ENCODE results near the gene TXNRD2.

TXNRD2 gene

DNA sequence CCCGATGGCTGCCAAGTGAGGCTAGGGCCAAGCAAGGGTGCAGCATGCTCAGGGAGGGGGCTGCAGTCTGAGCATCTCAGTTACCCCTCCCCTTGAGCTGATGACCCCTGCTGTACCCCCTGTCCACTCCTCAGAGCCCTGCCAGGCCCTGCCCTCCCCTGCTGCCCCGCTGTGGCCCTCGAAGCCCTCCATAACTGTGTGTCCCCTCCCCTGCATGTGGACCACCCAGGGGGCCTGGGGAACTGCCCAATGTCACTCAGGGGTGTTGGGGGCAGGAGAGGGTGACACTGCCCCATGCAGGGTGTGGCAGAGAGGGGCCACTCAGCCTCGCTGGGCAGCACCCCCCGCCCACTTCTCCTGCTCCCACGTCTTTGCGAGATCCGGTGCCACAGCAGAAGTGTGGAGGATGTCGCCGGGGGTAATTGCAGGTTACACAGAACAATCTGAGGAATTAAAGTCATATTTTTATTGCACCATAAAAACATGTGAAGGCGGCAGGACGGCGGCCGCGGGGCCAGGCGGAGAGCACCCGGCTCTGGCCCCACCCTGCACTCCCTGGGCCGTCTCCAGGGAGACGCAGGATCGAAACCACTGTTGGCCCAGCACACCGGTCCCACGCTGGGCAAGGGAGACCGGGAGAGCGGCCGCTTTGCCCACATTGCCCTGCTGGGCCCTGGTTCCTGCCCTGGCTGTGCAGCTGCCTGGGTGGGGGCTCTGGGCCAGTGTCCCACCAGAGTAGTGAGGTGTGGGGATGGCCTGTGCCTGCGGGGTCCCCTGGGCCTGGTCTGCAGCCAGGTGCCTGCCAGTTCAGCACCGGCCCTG, 68.3 kb downstream of the TXNRD2 start:
- no peak for DNase-seq

DNA sequence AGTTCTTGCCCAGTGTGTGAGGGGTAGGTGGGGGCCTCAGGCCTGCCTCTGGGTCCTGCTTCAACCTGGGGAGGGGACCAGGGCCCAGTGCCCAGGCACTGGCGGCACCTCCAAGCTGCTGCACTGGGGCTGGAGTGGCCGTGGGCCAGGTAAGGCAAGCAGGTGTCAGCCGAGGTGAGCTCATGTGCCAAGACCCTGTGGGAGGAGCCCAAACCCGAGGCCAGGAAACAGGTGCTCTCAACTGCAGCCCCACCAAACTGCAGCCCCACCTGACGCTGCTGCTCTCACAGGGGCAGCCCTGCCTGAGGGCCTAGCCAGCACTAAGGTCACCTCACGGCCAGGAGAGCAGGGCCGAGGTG, 68.9 kb downstream of the TXNRD2 start:
- DNase-seq, result no peak

GRCh38 chr22:19871845-19872778, 69.5 kb downstream of the TXNRD2 start:
- DNase-seq, result no peak

GRCh38 chr22:19871023-19871844, 70.4 kb downstream of the TXNRD2 start:
- no peak for DNase-seq

- no peak for DNase-seq
These were observed 71.2 kb downstream of the TXNRD2 start for GRCh38 chr22:19870153-19871022.

DNA sequence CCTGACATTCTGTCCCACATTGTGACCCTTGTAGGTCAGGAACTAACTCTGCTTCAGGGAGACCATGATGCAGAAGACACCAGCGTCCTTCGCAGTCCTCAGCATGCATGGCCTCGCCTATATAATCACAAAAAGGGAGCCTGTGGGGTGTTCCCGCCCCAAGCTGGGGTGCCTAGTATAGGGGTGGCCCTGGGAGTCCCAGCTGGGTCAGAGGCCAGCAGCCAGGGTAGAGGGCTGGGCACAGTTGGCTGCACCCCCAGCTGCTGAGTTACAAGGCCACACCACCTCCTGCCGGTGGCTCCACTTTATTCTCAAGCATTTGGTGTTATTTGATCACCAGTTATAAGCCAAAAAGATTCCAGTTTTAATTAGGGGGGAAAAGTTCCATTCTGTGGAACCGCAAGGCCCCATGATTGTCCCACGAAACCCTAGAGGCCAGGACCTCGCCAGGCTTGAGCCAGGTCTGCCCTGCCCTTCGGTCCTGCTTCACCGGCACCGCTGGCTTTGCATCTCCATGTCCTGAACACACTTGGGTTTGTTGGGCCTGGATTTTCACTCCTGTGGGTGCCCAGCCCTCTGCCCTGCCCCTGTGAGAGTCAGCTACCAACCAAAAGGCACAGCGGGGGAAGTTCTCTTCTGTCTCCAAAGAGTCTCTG, 72.0 kb downstream of the TXNRD2 start:
- no peak for DNase-seq

GRCh38 chr22:19868773-19869471, 72.7 kb downstream of the TXNRD2 start:
- no peak for DNase-seq

- DNase-seq, result no peak
These were observed 73.3 kb downstream of the TXNRD2 start for GRCh38 chr22:19868333-19868732.

DNA sequence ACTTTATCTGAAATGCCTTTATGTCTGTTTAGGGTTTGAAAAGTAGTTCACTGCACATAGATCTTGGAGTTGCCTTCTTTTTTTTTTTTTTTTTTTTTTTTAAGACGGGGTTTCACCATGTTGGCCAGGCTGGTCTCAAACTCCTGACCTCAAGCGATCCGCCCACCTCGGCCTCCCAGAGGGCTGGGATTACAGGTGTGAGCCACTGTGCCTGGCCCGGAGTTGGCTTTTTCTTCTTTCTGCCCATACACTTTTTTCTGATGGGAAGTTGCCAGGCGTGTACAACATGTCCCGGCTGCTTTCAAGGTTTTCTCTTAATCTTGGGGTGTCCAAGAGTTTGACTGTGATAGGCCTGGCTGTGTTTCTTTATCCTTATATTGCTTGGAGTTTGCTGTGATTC, 74.0 kb downstream of the TXNRD2 start:
- DNase-seq, result no peak

GRCh38 chr22:19866665-19867009, 75.0 kb downstream of the TXNRD2 start:
- no peak for DNase-seq

DNA sequence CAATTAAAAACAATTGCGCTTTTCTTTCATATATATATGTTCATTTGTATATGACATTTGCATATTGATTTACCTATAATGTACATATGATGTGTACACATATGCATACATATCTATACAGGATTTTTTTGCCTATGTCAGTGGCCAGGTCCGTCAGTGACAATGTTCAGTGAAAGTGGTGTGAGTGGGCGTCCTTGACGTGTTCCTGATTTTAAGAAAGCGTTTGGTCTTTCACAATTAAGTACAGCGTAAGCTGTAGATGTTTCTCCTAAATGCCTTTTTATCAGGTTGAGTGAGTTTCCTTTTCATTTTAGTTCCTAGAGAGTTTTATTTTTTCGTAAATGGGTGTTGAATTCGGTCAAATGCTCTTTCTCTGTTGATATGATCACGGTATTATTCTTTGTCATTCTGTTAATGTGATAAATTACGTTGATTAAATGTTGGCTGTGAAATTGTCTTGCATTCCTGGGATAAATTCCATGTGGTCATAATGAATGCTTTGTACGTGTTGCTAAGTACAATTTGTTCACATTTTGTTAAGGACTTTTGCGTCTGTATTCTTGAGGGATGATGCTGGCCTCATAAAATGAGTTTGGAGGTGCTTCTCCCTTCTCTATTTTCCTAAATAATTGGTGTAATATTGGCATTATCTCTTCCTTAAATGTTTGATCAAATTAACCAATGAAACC, 76.3 kb downstream of the TXNRD2 start:
- no peak for DNase-seq

DNA sequence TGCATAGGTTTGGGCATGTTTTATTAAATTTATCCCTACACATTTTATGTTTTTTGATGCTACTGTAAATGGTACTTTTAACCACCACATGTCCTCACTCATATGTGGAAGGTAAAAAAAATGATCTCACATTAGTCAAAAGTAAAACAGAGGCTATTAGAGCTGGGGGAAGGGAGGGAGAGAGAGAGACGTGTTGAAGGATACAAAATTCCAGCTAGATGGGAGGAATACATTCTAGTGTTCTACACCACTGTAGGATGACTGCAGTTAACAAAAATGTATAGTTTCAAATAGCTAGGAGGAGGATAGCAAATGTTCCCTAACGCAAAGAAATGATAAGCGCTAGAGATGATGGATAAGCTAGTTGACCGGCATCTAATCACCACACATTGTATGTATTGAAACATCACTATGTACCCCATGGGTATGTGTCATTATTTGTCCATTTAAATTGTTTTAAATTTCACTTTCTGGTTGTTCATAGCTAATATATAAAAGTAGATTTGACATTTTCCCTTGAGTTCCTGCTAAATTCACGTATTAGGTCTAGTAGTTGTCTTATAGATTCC, 77.0 kb downstream of the TXNRD2 start:
- no peak for DNase-seq

- DNase-seq, result no peak
These were observed 78.0 kb downstream of the TXNRD2 start for GRCh38 chr22:19863571-19863970.

DNA sequence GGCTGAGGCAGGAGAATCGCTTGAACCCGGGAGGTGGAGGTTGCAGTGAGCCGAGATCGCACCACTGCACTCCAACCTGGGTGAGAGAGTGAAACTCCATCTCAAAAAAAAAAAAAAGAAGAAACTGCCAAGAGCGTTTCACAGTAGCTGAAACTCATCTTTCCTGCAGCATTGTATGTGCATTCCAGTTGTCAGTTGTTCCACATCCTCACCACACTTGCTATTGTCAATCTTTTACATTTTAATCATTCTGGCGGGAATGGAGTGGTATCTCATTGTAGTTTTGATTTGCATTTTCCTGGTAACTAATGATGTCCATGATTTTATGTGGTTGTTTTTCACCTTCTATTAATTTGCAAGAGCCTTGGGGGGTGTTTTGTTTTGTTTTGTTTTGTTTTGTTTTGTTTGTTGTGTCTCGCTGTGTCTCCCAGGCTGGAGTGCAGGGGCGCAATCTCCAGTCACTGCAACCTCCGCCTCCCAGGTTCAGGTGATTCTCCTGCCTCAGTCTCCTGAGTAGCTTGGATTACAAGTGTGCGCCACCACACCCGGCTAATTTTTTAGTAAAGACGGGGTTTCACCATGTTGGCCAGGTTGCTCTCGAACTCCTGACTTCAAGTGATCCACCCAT, 78.9 kb downstream of the TXNRD2 start:
- no peak for DNase-seq

GRCh38 chr22:19859861-19860510, 81.6 kb downstream of the TXNRD2 start:
- DNase-seq, result no peak

DNA sequence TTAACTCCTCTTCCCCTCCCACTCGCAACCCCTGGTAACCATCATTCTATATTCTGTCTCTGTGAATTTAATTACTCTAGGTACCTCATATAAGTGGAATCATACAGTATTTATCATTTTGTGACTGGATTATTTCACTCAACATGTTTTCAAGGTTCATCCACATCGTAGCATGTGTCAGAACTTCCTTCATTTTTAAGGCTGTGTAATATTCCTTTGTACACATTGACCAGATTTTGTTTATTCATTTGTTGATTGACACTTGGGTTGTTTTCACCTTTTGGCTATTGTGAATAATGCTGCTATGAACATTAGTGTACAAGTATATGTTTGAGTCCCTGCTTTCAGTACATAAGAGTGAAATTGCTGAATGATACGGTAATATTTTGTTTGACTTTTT, 84.2 kb downstream of the TXNRD2 start:
- no peak for DNase-seq

DNA sequence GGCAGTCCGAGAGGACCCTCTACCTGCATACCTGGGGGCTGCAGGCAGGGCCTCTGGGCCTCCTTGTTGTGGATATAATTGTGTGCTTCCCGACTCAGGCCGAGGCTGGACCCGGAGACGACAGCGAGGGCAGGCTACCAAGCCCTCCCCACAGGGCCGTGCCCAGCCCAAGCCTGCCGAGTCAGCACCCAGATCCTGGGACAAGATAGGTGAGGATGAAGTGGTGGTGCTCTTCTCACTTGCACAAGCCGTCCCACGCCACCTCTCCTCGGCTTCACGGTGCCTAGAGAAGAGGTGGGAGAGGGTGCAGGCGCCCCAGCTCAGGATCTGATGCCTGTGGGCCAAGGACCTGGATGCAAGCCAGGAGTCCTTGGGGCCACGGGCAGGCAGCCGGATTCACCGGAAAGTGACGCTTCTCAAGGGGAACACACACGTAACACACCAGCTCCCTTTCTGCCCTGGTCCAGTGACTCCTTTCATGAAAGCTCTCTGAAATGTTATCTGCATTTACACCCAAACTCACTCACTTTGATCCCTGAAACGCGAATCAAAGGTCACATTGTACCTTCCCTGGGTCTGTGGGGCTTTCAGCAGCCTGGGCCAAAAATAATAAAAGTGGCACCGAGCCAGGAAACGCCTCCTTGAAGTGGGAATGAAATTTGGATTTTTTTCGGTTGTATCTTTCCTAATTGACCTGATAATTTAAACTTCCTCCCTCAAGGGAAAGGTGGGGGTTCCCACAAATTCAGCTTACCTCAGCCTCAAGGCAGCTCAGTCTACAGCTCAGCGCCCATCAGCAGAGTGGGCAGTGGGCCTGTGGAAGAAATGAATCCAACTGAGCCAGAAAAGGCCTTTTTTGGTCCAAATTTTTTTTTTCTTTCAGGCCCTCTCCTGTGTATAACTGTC, 85.9 kb downstream of the TXNRD2 start:
- DNase-seq, result peak; percentile 65 to 67
